Measurements from ENCODE around the gene FYN. TPM values are rescaled to one million over a fixed set of nuclear protein-coding genes. Genes with fewer than 3 reads are reported as not detected.

Gene FYN
- total RNA-seq, 2 donors from 2014 or later: 78.9 to 98.7 TPM

GRCh38 chr6:111857674-111858337 lies 15.4 kb downstream of the FYN start:
- no peak for DNase-seq (ENCODE audit: low spot score)
- H3K4me1 ChIP-seq: peaks cover 0 to 48% of the 10 kb centered on the region in 2 donors

GRCh38 chr6:111855753-111856152 lies 17.5 kb downstream of the FYN start:
- peaks cover 0 to 50% of the 10 kb centered on the region in 2 donors for H3K4me1 ChIP-seq
- H3K36me3 ChIP-seq: no peaks in the 10 kb centered on the region
- DNase-seq (ENCODE audit: low spot score): no peak
- H3K9me3 ChIP-seq: no peaks in the 10 kb centered on the region
- H3K27me3 ChIP-seq: no peaks in the 10 kb centered on the region
- no peak for TF ChIP-seq CTCF (IDR thresholded peaks at IDR 0.05)
- H3K4me3 ChIP-seq: no peak overlapping the region
- no peak overlapping the region for H3K27ac ChIP-seq

More at GRCh38 chr6:111857674-111858337, 15.4 kb downstream of the FYN start:
- H3K27me3 ChIP-seq: no peaks in the 10 kb centered on the region
- no peak for TF ChIP-seq CTCF (IDR thresholded peaks at IDR 0.05)
- no peaks in the 10 kb centered on the region for H3K9me3 ChIP-seq
- H3K36me3 ChIP-seq: no peaks in the 10 kb centered on the region
- H3K27ac ChIP-seq: peak overlapping the region in 1 of 2 donors; percentile 4
- no peak overlapping the region for H3K4me3 ChIP-seq

- DNase-seq (ENCODE audit: low spot score): no peak
- H3K27me3 ChIP-seq: no peaks in the 10 kb centered on the region
- no peak for TF ChIP-seq CTCF (IDR thresholded peaks at IDR 0.05)
- peaks cover 0 to 55% of the 10 kb centered on the region in 2 donors for H3K4me1 ChIP-seq
- no peak overlapping the region for H3K4me3 ChIP-seq
- no peak overlapping the region for H3K27ac ChIP-seq
- no peaks in the 10 kb centered on the region for H3K36me3 ChIP-seq
- no peaks in the 10 kb centered on the region for H3K9me3 ChIP-seq
Observed at GRCh38 chr6:111854683-111855082, 18.6 kb downstream of the FYN start.

- Histone ChIP-seq H3K4me1 (peaks cover 0 to 68% of the 10 kb centered on the region in 2 donors), H3K36me3 (no peaks in the 10 kb centered on the region), H3K4me3 (no peak overlapping the region), H3K27me3 (no peaks in the 10 kb centered on the region), H3K27ac (no peak overlapping the region), H3K9me3 (no peaks in the 10 kb centered on the region)
- TF ChIP-seq CTCF (IDR thresholded peaks at IDR 0.05): no peak
- no peak for DNase-seq (ENCODE audit: low spot score)
Observed at GRCh38 chr6:111852725-111853124, 20.5 kb downstream of the FYN start.

- no peak overlapping the region for H3K4me3 ChIP-seq
- no peak for DNase-seq (ENCODE audit: low spot score)
- no peaks in the 10 kb centered on the region for H3K27me3 ChIP-seq
- no peaks in the 10 kb centered on the region for H3K9me3 ChIP-seq
- peak overlapping the region in 1 of 2 donors; percentile 7 for H3K27ac ChIP-seq
- peaks cover 0 to 80% of the 10 kb centered on the region in 2 donors for H3K4me1 ChIP-seq
- H3K36me3 ChIP-seq: no peaks in the 10 kb centered on the region
- TF ChIP-seq CTCF (IDR thresholded peaks at IDR 0.05): no peak
Observed at GRCh38 chr6:111850295-111850937, 22.8 kb downstream of the FYN start.
